NK-92 (cell line): ENCODE results near the gene PTBP2.

Source experiments
- DNase-seq: peaks from one replicate; lab custom pipeline; 2025; ENCODE audit not compliant: unreplicated experiment; lab: John Stamatoyannopoulos, UW

PTBP2 gene, protein sequence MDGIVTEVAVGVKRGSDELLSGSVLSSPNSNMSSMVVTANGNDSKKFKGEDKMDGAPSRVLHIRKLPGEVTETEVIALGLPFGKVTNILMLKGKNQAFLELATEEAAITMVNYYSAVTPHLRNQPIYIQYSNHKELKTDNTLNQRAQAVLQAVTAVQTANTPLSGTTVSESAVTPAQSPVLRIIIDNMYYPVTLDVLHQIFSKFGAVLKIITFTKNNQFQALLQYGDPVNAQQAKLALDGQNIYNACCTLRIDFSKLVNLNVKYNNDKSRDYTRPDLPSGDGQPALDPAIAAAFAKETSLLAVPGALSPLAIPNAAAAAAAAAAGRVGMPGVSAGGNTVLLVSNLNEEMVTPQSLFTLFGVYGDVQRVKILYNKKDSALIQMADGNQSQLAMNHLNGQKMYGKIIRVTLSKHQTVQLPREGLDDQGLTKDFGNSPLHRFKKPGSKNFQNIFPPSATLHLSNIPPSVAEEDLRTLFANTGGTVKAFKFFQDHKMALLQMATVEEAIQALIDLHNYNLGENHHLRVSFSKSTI

GRCh38 chr1:96721416-96722160, at the start of gene PTBP2:
Gene PTBP2 (plus strand): TSS chr1:96721784. CDS start chr1:96721865, 81 bp downstream.
- DNase-seq, result no peak

DNA sequence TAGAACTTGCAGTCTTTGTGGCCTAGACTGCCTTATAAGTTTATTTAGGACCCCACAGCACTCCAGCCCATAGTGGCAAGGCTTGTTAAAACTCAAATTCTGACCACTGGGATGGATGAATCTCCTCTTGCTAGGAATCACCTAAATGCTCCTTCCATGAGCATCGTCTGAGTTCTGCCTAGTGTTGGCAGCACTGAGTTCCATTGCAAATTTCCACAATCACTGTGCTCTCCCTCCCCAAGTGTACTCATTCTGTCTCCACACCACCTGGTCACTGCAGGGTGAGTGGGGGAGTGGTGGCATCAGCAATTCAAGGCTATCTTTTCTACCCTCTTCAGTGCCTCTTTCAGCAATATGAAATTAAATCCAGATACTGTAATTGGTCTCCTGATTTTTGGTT, 46.7 kb upstream of the PTBP2 start:
- no peak for DNase-seq

- DNase-seq, result no peak
Measured at GRCh38 chr1:96682056-96682455, 39.5 kb upstream of the PTBP2 start.

GRCh38 chr1:96683931-96684330, 37.7 kb upstream of the PTBP2 start:
- DNase-seq, result no peak

DNA sequence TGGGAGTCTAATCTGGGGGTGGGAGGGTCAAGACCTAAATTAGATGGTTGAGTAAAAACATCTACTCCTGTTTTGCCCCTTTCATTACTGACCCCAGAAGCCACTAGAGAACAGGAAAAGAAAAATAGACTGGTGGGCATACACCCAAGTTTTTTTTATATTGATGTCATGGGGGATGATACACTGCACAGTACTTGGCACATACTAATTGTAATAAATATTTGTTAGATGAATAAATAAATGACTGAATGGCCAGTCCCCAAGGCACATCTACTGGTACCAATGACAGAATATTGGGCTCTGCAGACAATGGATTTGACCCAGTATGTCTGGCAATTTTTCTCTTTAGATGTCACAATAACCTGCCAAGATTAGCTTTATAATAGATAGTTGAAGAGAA, 36.8 kb upstream of the PTBP2 start:
- DNase-seq, result no peak

DNA sequence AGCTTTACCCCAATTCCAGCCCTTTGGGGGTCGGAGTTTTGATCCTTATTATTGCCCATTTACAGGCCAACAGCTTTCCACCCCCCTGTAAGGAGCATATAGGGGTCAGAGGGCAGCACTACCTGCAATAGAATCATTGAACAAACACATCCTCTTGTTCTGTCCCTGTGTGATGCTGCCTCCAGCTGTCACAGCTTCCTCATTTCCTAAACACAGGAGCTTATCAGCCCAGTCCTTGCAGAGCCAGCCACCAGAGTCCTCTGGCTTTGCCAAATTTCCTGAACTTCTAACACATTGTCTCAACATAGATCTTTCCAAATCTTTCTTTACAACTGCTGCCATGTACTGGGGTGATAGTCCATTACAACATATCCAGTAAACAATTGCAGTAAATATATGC, 32.8 kb upstream of the PTBP2 start:
- no peak for DNase-seq

DNA sequence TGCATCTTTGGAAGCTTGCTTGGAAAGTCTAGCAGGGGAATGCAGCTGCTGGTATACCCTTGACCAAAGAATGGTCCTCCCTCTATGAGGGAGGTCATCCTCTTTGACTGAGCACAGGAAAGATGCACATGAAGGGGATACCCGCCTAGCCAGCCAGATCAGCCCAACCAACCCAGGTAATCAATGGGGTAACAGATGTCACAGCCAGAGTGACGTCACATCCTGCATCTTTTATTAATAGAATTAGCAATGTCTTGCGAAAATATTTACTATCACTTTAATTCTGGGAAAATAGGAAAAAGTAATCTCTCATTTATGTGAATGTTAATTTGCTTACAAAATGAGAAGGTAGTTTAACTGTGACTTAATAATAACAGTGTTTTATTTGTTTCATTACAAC, 25.6 kb upstream of the PTBP2 start:
- DNase-seq, result no peak

DNA sequence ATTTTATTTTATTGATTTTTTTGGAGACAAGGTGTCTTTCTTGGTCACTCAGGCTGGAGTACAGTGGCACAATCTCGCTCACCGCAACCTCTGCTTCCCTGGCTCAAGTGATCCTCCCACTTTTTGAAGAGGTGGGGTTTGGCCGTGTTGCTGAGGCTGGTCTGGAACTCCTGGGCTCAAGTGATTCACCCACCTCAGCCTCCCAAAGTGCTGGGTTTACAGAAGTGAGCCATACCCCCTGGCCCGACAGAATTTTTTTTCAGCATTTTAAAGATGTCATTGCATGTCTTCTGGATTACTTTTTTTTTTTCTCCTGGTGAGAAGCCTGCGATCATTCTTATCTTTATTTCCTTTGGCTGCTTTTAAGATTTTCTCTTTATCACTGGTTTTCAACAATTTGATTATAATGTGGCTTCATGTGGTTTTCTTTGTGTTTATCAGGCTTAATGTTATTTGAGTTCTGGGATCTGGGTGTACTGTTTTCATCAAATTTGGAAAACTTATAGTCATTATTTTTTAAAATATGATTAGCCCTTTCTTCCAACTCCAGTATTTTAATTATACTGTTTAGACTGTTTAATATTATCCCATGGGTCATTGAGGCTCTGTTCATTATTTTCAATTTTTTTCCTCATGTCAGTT, 23.1 kb upstream of the PTBP2 start:
- no peak for DNase-seq

GRCh38 chr1:96703186-96703585, 18.4 kb upstream of the PTBP2 start:
- no peak for DNase-seq

- no peak for DNase-seq
Measured at GRCh38 chr1:96707023-96707422, 14.6 kb upstream of the PTBP2 start.

- DNase-seq, result no peak
Measured at GRCh38 chr1:96708482-96708881, 13.1 kb upstream of the PTBP2 start.

- no peak for DNase-seq
Measured at GRCh38 chr1:96710708-96711477, 10.7 kb upstream of the PTBP2 start.

- DNase-seq, result no peak
Measured at GRCh38 chr1:96713649-96714048, 7.9 kb upstream of the PTBP2 start.

GRCh38 chr1:96714881-96715280, 6.7 kb upstream of the PTBP2 start:
- no peak for DNase-seq

- DNase-seq, result no peak
Measured at GRCh38 chr1:96715482-96715881, 6.1 kb upstream of the PTBP2 start.

- no peak for DNase-seq
Measured at GRCh38 chr1:96721053-96721415, 550 bp upstream of the PTBP2 start.

DNA sequence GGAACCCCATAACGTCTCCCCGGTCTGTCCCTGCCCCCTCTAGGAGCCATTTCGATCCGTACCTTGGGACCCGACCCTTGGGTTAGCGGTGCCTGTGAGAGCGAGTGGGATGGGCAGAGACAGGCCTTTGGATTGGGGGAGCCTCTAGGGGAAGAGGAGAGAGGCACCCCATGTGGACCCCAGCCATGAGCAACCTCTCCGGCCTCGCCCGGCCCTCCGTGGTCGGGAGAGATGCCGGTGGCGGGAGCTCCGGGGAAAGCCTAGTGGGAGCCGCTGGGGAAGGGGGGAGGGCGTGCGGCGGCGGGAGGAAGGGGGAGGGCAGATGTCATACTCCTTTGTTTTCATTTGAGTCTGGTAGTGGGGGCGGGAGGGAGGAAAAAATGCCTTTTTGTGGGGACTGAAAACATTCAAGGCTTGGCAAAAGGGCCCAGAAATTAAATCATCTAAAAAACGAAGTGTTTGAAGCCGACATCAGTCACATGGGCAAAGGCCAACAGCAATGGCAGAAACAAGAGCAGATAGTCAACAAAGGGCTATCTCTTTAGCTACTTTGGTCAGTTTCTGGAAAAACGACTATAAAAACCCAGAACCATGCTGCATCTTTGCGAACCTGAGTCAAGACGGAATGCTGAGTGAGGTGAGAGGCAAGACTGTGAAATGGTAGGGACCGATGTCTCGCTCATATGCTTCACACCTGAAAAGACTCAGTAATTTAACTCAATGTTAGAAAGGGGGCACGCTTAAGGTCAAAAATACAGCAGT, 758 bp downstream of the PTBP2 start:
- no peak for DNase-seq

DNA sequence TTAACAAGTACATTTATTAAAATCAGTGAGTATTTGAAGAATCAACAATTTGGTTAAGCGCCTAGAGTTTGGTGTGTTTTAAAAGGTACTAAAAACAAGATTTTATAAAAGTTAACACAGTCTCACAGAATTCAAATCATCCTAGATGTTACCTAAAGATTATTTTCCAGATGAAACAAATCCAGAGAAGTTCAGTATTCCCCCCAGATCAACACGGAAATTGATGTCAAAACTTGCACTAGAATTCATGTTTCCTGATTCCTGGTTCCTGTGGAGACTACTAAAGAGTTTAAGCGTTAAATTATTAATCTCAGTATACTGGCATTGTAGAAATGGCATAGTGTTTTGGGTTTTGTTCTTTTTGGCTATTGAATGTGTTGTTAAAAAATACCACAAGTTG, 1.4 kb downstream of the PTBP2 start:
- DNase-seq, result no peak

DNA sequence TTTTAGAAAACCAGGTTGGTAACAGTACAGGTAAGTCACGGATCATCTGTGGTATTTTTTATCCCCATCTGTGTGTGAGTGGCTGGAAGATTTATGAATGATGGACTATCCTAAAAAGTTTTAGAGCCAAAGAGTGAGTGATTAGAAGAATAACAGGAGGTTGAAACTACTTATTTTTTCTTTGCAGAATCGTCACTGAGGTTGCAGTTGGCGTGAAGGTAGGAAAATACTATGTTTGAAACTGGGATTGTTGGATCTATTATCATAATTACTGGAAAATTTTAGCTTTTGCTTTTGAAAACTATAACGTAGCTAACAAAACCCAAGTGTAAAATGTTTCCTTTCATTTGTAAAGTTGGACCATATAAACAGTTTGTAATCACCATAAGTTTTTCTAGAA, 1.8 kb downstream of the PTBP2 start:
- no peak for DNase-seq

GRCh38 chr1:96723936-96724335, 2.4 kb downstream of the PTBP2 start:
- DNase-seq, result no peak
